HCT116 (cell line): ENCODE data around the gene PHYHIPL.

Experiments
- EZH2phosphoT487 ChIP-seq: fragments of 200-600 bp; IDR thresholded peaks from 2 replicates; pipeline ENCODE4 v1.6.1; 2018; ENCODE audit warnings: antibody characterized with exemption, borderline replicate concordance
- JUND ChIP-seq: IDR thresholded peaks from 2 replicates; pipeline ENCODE4 v1.6.1; 2012
- POLR2A ChIP-seq: IDR thresholded peaks from 2 replicates; pipeline ENCODE4 v1.7.0; 2011; ENCODE audit warnings: borderline replicate concordance; ENCODE audit not compliant: insufficient read depth, insufficient read length; ENCODE audit errors: extremely low read depth
- POLR2AphosphoS5 ChIP-seq: IDR thresholded peaks from 2 replicates; pipeline ENCODE4 v1.6.1; 2011; ENCODE audit warnings: mild to moderate bottlenecking, low read depth, low read length, moderate library complexity
- SP1 ChIP-seq: IDR thresholded peaks from 2 replicates; pipeline ENCODE4 v1.6.1; 2012; ENCODE audit warnings: low read depth
- YY1 ChIP-seq: IDR thresholded peaks from 2 replicates; pipeline ENCODE4 v1.6.1; 2011; ENCODE audit warnings: low read length, low read depth, moderate library complexity, mild to moderate bottlenecking; ENCODE audit not compliant: insufficient replicate concordance; ENCODE audit errors: extremely low read depth
- ZNF274 ChIP-seq: fragments of 200-500 bp; sonication (Bioruptor generic); IDR thresholded peaks from 2 replicates; pipeline ENCODE4 v1.6.1; 2014; ENCODE audit warnings: mild to moderate bottlenecking, low read depth, low read length, inconsistent platforms
- TF ChIP-seq, protein P1 (sequence below), 3 experiments: fragments of 200-600 bp in 1 of 3; sonication (generic) in 1 of 3; IDR thresholded peaks in 2 of 3; conservative IDR thresholded peaks in 1 of 3; 2 replicates each; pipeline ENCODE4 v1.5.1; 2012 to 2017; ENCODE audit warnings: low read depth in 2 of 3, low read length in 2 of 3, antibody characterized with exemption in 1 of 3, borderline replicate concordance in 1 of 3, control low read depth in 1 of 3, mild to moderate bottlenecking in 1 of 3, mixed read lengths in 1 of 3, mixed run types in 1 of 3, moderate library complexity in 1 of 3; ENCODE audit not compliant: insufficient read depth in 1 of 3
- TF ChIP-seq, protein P2 (sequence below): IDR thresholded peaks from 2 replicates; pipeline ENCODE4 v1.6.1; 2012; ENCODE audit warnings: low read depth
- TF ChIP-seq, protein P3 (sequence below): IDR thresholded peaks from 2 replicates; pipeline ENCODE4 v1.6.1; 2012

DNA sequence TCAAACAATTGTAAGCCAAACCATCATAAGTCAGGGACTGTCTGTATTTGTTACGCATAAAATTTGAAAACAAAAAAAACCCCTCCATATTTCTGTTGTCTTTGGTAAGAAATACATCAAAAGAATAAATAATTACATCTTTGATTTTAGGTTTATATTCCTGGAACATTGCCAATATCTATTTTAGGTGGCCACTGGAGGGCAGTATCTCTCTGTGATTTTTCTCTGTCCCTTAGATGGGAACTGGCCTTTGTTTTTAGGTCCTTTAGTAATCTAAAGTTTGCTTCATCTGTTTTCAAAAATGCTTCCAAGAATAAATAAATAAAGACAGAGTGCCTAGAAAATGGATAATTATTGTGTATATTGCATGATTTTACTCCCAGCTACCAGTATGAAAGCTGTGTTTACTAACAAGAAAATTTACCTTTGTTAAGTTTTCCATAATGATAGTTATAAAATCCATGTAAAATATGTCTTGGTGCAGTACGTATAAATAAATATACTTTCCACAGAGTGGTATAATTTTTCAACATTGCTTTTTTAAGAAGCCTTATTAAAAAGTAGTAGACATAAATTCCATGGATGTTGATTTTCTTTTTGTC, 64.2 kb downstream of the PHYHIPL start:
- TF ChIP-seq, protein P1, sequence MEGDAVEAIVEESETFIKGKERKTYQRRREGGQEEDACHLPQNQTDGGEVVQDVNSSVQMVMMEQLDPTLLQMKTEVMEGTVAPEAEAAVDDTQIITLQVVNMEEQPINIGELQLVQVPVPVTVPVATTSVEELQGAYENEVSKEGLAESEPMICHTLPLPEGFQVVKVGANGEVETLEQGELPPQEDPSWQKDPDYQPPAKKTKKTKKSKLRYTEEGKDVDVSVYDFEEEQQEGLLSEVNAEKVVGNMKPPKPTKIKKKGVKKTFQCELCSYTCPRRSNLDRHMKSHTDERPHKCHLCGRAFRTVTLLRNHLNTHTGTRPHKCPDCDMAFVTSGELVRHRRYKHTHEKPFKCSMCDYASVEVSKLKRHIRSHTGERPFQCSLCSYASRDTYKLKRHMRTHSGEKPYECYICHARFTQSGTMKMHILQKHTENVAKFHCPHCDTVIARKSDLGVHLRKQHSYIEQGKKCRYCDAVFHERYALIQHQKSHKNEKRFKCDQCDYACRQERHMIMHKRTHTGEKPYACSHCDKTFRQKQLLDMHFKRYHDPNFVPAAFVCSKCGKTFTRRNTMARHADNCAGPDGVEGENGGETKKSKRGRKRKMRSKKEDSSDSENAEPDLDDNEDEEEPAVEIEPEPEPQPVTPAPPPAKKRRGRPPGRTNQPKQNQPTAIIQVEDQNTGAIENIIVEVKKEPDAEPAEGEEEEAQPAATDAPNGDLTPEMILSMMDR (IDR thresholded peaks at IDR 0.05 in 2 of 3, conservative IDR thresholded peaks at IDR 0.05 in 1 of 3; ENCODE audit: borderline replicate concordance in 1 of 3, insufficient read depth in 1 of 3, low read depth in 2 of 3, low read length in 2 of 3): peak; percentile 41 to 72 (median 58); a peak in 4 of 6 replicates
- TF ChIP-seq, protein P2, sequence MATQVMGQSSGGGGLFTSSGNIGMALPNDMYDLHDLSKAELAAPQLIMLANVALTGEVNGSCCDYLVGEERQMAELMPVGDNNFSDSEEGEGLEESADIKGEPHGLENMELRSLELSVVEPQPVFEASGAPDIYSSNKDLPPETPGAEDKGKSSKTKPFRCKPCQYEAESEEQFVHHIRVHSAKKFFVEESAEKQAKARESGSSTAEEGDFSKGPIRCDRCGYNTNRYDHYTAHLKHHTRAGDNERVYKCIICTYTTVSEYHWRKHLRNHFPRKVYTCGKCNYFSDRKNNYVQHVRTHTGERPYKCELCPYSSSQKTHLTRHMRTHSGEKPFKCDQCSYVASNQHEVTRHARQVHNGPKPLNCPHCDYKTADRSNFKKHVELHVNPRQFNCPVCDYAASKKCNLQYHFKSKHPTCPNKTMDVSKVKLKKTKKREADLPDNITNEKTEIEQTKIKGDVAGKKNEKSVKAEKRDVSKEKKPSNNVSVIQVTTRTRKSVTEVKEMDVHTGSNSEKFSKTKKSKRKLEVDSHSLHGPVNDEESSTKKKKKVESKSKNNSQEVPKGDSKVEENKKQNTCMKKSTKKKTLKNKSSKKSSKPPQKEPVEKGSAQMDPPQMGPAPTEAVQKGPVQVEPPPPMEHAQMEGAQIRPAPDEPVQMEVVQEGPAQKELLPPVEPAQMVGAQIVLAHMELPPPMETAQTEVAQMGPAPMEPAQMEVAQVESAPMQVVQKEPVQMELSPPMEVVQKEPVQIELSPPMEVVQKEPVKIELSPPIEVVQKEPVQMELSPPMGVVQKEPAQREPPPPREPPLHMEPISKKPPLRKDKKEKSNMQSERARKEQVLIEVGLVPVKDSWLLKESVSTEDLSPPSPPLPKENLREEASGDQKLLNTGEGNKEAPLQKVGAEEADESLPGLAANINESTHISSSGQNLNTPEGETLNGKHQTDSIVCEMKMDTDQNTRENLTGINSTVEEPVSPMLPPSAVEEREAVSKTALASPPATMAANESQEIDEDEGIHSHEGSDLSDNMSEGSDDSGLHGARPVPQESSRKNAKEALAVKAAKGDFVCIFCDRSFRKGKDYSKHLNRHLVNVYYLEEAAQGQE: no peak
- TF ChIP-seq ZNF274: no peak
- peak; percentile 39; the same call in 1 of the 2 replicates for TF ChIP-seq POLR2AphosphoS5
- TF ChIP-seq, protein P3, sequence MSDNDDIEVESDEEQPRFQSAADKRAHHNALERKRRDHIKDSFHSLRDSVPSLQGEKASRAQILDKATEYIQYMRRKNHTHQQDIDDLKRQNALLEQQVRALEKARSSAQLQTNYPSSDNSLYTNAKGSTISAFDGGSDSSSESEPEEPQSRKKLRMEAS: no peak
- no peak for TF ChIP-seq YY1
- no peak for TF ChIP-seq EZH2phosphoT487
- TF ChIP-seq SP1: no peak
- no peak for TF ChIP-seq JUND
- no peak for TF ChIP-seq POLR2A
